GM23338 (cell line): ENCODE results near the gene KCNJ11. TPM values are rescaled to one million over a fixed set of nuclear protein-coding genes. Genes with fewer than 3 reads are reported as not detected.

Experiments
- ATAC-seq: fragments of 200-7000 bp; cut with Tn5 transposase; 3 replicates; pipeline ENCODE4 v1.9.1; 2020
- DNase-seq: peaks from one replicate; pipeline ENCODE4 v3.0.0-alpha.2; 2015; ENCODE audit warnings: low spot score
- H2AFZ ChIP-seq: fragments of 200-600 bp; sonication (generic); 2 replicates; pipeline ENCODE4 v1.8.0; 2016; ENCODE audit warnings: antibody characterized with exemption, mild to moderate bottlenecking, moderate library complexity
- H3F3A ChIP-seq: fragments of 200-600 bp; sonication (generic); replicated peaks from 2 replicates; pipeline ENCODE4 v1.8.0; 2017; ENCODE audit warnings: antibody characterized with exemption, mixed run types, low read depth
- H3K27ac ChIP-seq: fragments of 200-600 bp; sonication (generic); 2 replicates; pipeline ENCODE4 v1.6.1; 2016; ENCODE audit warnings: low read depth
- H3K27me3 ChIP-seq: fragments of 200-600 bp; sonication (generic); 2 replicates; pipeline ENCODE4 v1.8.0; 2016; ENCODE audit warnings: mild to moderate bottlenecking, mixed run types, moderate library complexity; ENCODE audit not compliant: insufficient read depth
- H3K36me3 ChIP-seq: fragments of 200-600 bp; sonication (generic); 2 replicates; pipeline ENCODE4 v1.8.0; 2016; ENCODE audit warnings: mild to moderate bottlenecking; ENCODE audit not compliant: insufficient read depth
- H3K4me1 ChIP-seq: fragments of 200-600 bp; sonication (generic); 2 replicates; pipeline ENCODE4 v1.8.0; 2016; ENCODE audit warnings: mild to moderate bottlenecking, moderate library complexity; ENCODE audit not compliant: insufficient read depth
- H3K4me2 ChIP-seq: fragments of 200-600 bp; sonication (generic); 2 replicates; pipeline ENCODE4 v1.7.1; 2017; ENCODE audit warnings: mixed run types
- H3K4me3 ChIP-seq: fragments of 200-600 bp; sonication (generic); 2 replicates; pipeline ENCODE4 v1.6.1; 2016; ENCODE audit warnings: mixed run types
- H3K79me2 ChIP-seq: fragments of 200-600 bp; sonication (generic); replicated peaks from 2 replicates; pipeline ENCODE4 v1.8.0; 2017; ENCODE audit warnings: mild to moderate bottlenecking; ENCODE audit not compliant: insufficient read depth
- H3K9me2 ChIP-seq: fragments of 200-600 bp; sonication (generic); 2 replicates; pipeline ENCODE4 v1.8.0; 2017; ENCODE audit not compliant: insufficient read depth
- H4K20me1 ChIP-seq: fragments of 200-600 bp; sonication (generic); replicated peaks from 2 replicates; pipeline ENCODE4 v1.8.0; 2017; ENCODE audit warnings: mild to moderate bottlenecking; ENCODE audit not compliant: insufficient read depth
- H3K27ac Mint-ChIP-seq: 2 replicates; pipeline ENCODE4 v1.8.0; 2020; ENCODE audit warnings: inconsistent platforms, mild to moderate bottlenecking, moderate library complexity, mixed read lengths
- H3K27me3 Mint-ChIP-seq: 3 replicates; pipeline ENCODE4 v1.8.0; 2022; ENCODE audit warnings: low read depth, mild to moderate bottlenecking, moderate library complexity, mixed read lengths, inconsistent platforms; ENCODE audit not compliant: insufficient read depth, poor library complexity
- H3K36me3 Mint-ChIP-seq: 3 replicates; pipeline ENCODE4 v1.8.0; 2021; ENCODE audit warnings: low read depth, mild to moderate bottlenecking, inconsistent platforms, moderate library complexity, mixed read lengths
- H3K4me1 Mint-ChIP-seq: 3 replicates; pipeline ENCODE4 v1.8.0; 2020; ENCODE audit warnings: mild to moderate bottlenecking, inconsistent platforms, mixed read lengths
- H3K4me3 Mint-ChIP-seq: 3 replicates; pipeline ENCODE4 v1.8.0; 2021; ENCODE audit warnings: moderate library complexity, mild to moderate bottlenecking, inconsistent platforms, mixed read lengths
- H3K9me3 Mint-ChIP-seq: 3 replicates; pipeline ENCODE4 v1.8.0; 2020; ENCODE audit warnings: moderate library complexity, mild to moderate bottlenecking, inconsistent platforms, mixed read lengths
- CREB1 ChIP-seq: fragments of 250-450 bp; sonication (Bioruptor Pico); IDR thresholded peaks from 2 replicates; pipeline ENCODE4 v1.5.0; 2020; ENCODE audit warnings: low read depth, mild to moderate bottlenecking, moderate library complexity
- CTCF ChIP-seq, 2 experiments: fragments of 200-600 bp in 1 of 2; sonication (generic) in 1 of 2; conservative IDR thresholded peaks; 2 replicates each; pipeline versions ENCODE4 v1.5.1 to v1.6.1; 2016 to 2017; ENCODE audit warnings: antibody characterized with exemption in 2 of 2, low read depth in 2 of 2, mild to moderate bottlenecking in 2 of 2, moderate library complexity in 1 of 2
- EZH2phosphoT487 ChIP-seq: fragments of 200-600 bp; sonication (generic); IDR thresholded peaks from one replicate; pipeline ENCODE4 v1.8.1; 2018; ENCODE audit warnings: antibody characterized with exemption; ENCODE audit not compliant: unreplicated experiment
- JUNB ChIP-seq: IDR thresholded peaks from one replicate; pipeline ENCODE4 v1.6.1; 2016; ENCODE audit warnings: antibody characterized with exemption; ENCODE audit not compliant: unreplicated experiment
- NANOG ChIP-seq: IDR thresholded peaks from 2 replicates; pipeline ENCODE4 v1.6.1; 2016; ENCODE audit warnings: antibody characterized with exemption, borderline replicate concordance
- POLR2AphosphoS5 ChIP-seq: IDR thresholded peaks from 2 replicates; pipeline ENCODE4 v1.6.1; 2016; ENCODE audit warnings: antibody characterized with exemption, low read depth
- STAT1 ChIP-seq: IDR thresholded peaks from one replicate; pipeline ENCODE4 v1.6.1; 2016; ENCODE audit warnings: antibody characterized with exemption; ENCODE audit not compliant: unreplicated experiment
- ZNF114 ChIP-seq: fragments of 250-450 bp; sonication (Bioruptor Pico); IDR thresholded peaks from 2 replicates; pipeline ENCODE4 v1.5.0; 2020; ENCODE audit warnings: mild to moderate bottlenecking, moderate library complexity
- ZNF331 ChIP-seq: fragments of 250-450 bp; sonication (Bioruptor Pico); IDR thresholded peaks from 2 replicates; pipeline ENCODE4 v1.5.0; 2020; ENCODE audit warnings: low read depth, mild to moderate bottlenecking, moderate library complexity
- polyA plus RNA-seq: library from polyadenylated mRNA; unstranded; fragments of >200 nt; fragmentation: Nextera tagmentation; extraction: Ambion mirVana; gene quantifications from 2 replicates; pipeline ENCODE4 v1.2.1, GENCODE V29; 2016
- total RNA-seq: library from RNA; depleted of rRNA; stranded (reverse); fragments of >200 nt; shearing (Covaris generic); gene quantifications from 2 replicates; pipeline ENCODE4 v1.2.3, GENCODE V29; 2014
- TF ChIP-seq, protein P1 (sequence below): fragments of 250-450 bp; sonication (Bioruptor Pico); IDR thresholded peaks from 2 replicates; pipeline ENCODE4 v1.5.0; 2020; ENCODE audit warnings: mild to moderate bottlenecking, moderate library complexity
- TF ChIP-seq, protein P2 (sequence below): IDR thresholded peaks from 2 replicates; pipeline ENCODE4 v1.6.1; 2016; ENCODE audit warnings: antibody characterized with exemption

KCNJ11 gene
- total and polyA plus RNA-seq, 2 experiments from 2014 or later: 0.89 to 7.9 TPM

- no peak for ATAC-seq
- peaks cover 50% of the 10 kb centered on the region for H3K27me3 Mint-ChIP-seq
- peak; percentile 9 for DNase-seq
- Histone ChIP-seq H2AFZ (peak overlapping the region; percentile 95), H4K20me1 (0 out of 2 replicates have a peak, but pooled peaks cover 3% of the 10 kb centered on the region), H3K36me3 (no peaks in the 10 kb centered on the region), H3K9me2 (no peaks in the 10 kb centered on the region), H3K79me2 (no peaks in the 10 kb centered on the region), H3K27ac (no peak overlapping the region), H3K4me1 (peaks cover 18% of the 10 kb centered on the region), H3F3A (0 out of 2 replicates have a peak, but pooled peaks cover 3% of the 10 kb centered on the region), H3K27me3 (peaks cover 60% of the 10 kb centered on the region), H3K4me2 (peak overlapping the region; percentile 76), H3K4me3 (peak overlapping the region; percentile 69)
- peaks cover 3% of the 10 kb centered on the region; the same call in 1 of the 3 replicates for H3K36me3 Mint-ChIP-seq
- peak overlapping the region; percentile 76 for H3K4me3 Mint-ChIP-seq
- peaks cover 21% of the 10 kb centered on the region for H3K4me1 Mint-ChIP-seq
- no peak overlapping the region for H3K27ac Mint-ChIP-seq
- H3K9me3 Mint-ChIP-seq: peaks cover 13% of the 10 kb centered on the region
- TF ChIP-seq ZNF114 (no peak), STAT1 (no peak), CTCF (conservative IDR thresholded peaks at IDR 0.05; ENCODE audit: low read depth in 2 of 2) (no peak), POLR2AphosphoS5 (no peak), NANOG (no peak), CREB1 (CRISPR knock-in tag) (no peak), EZH2phosphoT487 (no peak), ZNF331 (CRISPR knock-in tag) (no peak), JUNB (no peak)
- TF ChIP-seq, protein P1, sequence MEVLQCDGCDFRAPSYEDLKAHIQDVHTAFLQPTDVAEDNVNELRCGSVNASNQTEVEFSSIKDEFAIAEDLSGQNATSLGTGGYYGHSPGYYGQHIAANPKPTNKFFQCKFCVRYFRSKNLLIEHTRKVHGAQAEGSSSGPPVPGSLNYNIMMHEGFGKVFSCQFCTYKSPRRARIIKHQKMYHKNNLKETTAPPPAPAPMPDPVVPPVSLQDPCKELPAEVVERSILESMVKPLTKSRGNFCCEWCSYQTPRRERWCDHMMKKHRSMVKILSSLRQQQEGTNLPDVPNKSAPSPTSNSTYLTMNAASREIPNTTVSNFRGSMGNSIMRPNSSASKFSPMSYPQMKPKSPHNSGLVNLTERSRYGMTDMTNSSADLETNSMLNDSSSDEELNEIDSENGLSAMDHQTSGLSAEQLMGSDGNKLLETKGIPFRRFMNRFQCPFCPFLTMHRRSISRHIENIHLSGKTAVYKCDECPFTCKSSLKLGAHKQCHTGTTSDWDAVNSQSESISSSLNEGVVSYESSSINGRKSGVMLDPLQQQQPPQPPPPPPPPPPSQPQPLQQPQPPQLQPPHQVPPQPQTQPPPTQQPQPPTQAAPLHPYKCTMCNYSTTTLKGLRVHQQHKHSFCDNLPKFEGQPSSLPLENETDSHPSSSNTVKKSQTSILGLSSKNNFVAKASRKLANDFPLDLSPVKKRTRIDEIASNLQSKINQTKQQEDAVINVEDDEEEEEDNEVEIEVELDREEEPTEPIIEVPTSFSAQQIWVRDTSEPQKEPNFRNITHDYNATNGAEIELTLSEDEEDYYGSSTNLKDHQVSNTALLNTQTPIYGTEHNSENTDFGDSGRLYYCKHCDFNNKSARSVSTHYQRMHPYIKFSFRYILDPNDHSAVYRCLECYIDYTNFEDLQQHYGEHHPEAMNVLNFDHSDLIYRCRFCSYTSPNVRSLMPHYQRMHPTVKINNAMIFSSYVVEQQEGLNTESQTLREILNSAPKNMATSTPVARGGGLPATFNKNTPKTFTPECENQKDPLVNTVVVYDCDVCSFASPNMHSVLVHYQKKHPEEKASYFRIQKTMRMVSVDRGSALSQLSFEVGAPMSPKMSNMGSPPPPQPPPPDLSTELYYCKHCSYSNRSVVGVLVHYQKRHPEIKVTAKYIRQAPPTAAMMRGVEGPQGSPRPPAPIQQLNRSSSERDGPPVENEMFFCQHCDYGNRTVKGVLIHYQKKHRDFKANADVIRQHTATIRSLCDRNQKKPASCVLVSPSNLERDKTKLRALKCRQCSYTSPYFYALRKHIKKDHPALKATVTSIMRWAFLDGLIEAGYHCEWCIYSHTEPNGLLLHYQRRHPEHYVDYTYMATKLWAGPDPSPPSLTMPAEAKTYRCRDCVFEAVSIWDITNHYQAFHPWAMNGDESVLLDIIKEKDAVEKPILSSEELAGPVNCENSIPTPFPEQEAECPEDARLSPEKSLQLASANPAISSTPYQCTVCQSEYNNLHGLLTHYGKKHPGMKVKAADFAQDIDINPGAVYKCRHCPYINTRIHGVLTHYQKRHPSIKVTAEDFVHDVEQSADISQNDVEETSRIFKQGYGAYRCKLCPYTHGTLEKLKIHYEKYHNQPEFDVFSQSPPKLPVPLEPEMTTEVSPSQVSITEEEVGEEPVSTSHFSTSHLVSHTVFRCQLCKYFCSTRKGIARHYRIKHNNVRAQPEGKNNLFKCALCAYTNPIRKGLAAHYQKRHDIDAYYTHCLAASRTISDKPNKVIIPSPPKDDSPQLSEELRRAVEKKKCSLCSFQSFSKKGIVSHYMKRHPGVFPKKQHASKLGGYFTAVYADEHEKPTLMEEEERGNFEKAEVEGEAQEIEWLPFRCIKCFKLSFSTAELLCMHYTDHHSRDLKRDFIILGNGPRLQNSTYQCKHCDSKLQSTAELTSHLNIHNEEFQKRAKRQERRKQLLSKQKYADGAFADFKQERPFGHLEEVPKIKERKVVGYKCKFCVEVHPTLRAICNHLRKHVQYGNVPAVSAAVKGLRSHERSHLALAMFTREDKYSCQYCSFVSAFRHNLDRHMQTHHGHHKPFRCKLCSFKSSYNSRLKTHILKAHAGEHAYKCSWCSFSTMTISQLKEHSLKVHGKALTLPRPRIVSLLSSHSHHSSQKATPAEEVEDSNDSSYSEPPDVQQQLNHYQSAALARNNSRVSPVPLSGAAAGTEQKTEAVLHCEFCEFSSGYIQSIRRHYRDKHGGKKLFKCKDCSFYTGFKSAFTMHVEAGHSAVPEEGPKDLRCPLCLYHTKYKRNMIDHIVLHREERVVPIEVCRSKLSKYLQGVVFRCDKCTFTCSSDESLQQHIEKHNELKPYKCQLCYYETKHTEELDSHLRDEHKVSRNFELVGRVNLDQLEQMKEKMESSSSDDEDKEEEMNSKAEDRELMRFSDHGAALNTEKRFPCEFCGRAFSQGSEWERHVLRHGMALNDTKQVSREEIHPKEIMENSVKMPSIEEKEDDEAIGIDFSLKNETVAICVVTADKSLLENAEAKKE (CRISPR knock-in tag): no peak
- TF ChIP-seq, protein P2, sequence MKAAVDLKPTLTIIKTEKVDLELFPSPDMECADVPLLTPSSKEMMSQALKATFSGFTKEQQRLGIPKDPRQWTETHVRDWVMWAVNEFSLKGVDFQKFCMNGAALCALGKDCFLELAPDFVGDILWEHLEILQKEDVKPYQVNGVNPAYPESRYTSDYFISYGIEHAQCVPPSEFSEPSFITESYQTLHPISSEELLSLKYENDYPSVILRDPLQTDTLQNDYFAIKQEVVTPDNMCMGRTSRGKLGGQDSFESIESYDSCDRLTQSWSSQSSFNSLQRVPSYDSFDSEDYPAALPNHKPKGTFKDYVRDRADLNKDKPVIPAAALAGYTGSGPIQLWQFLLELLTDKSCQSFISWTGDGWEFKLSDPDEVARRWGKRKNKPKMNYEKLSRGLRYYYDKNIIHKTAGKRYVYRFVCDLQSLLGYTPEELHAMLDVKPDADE: no peak
These were observed 34.4 kb downstream of the KCNJ11 start for GRCh38 chr11:17353821-17354600.
